ENCODE results near the gene LPIN3. TPM values are rescaled to one million over a fixed set of nuclear protein-coding genes. Genes with fewer than 3 reads are reported as not detected.

LPIN3 gene
- total and polyA plus RNA-seq, 2 of the 8 experiments (the other 6 are each of a cell fraction or from before 2014, with no cell fraction given): 3.7 to 3.9 TPM

GRCh38 chr20:41373931-41374920, 33.6 kb downstream of the LPIN3 start:
- Histone ChIP-seq H2BK120ac (replicated peaks; ENCODE audit: low read depth, low read length) (no peak overlapping the region), H3K79me1 (ENCODE audit: low read depth, low read length) (no peaks in the 10 kb centered on the region), H3K56ac (replicated peaks; ENCODE audit: insufficient read length, low read depth, low read length) (no peak overlapping the region), H3K4me3 (ENCODE audit: extremely low read depth in 1 of 4, insufficient read depth in 2 of 4, low read depth in 3 of 4, low read length in 4 of 4) (no peak overlapping the region), H2BK15ac (ENCODE audit: low read length) (no peak overlapping the region), H3K9me3 (ENCODE audit: insufficient read depth in 2 of 2, low read depth in 1 of 2, low read length in 1 of 2) (peaks cover 8 to 9% of the 10 kb centered on the region in 2 experiments; a peak in 3 of 4 replicates), H3K23me2 (ENCODE audit: low read depth, low read length) (no peaks in the 10 kb centered on the region), H2AFZ (ENCODE audit: low read length) (no peak overlapping the region), H3K4me1 (replicated peaks in 1 of 4; ENCODE audit: control insufficient read depth in 3 of 4, insufficient read depth in 4 of 4, low read length in 3 of 4) (no peaks in the 10 kb centered on the region; a peak in 1 of 7 replicates), H3K27me3 (replicated peaks in 1 of 4; ENCODE audit: control insufficient read depth in 3 of 4, extremely low read depth in 1 of 4, insufficient read depth in 3 of 4, low read length in 3 of 4) (no peaks in the 10 kb centered on the region), H3K27ac (ENCODE audit: low read depth, low read length) (no peak overlapping the region), H2BK5ac (ENCODE audit: low read depth, low read length) (no peak overlapping the region), H2AK5ac (ENCODE audit: low read depth, low read length) (no peak overlapping the region), H3K79me2 (ENCODE audit: control insufficient read depth in 1 of 2, insufficient read depth in 2 of 2, low read length in 2 of 2) (no peaks in the 10 kb centered on the region), H4K20me1 (replicated peaks in 1 of 2; ENCODE audit: control insufficient read depth in 1 of 2, insufficient read depth in 2 of 2, low read length in 2 of 2) (no peaks in the 10 kb centered on the region), H3K4me2 (ENCODE audit: insufficient read depth in 1 of 2, low read depth in 2 of 2, low read length in 2 of 2) (no peak overlapping the region), H2BK12ac (ENCODE audit: low read depth, low read length) (no peak overlapping the region), H2BK20ac (ENCODE audit: low read length) (no peak overlapping the region), H3K18ac (ENCODE audit: extremely low read depth, low read length) (no peak overlapping the region), H4K5ac (ENCODE audit: insufficient read length, low read depth, low read length) (no peak overlapping the region), H3K9ac (replicated peaks in 1 of 4; ENCODE audit: extremely low read depth in 1 of 4, low read depth in 3 of 4, low read length in 3 of 4) (no peak overlapping the region), H3K14ac (ENCODE audit: insufficient read length) (no peak overlapping the region), H3K23ac (ENCODE audit: insufficient read length) (no peak overlapping the region), H3K36me3 (ENCODE audit: control insufficient read depth in 2 of 4, insufficient read depth in 4 of 4, low read length in 3 of 4) (no peaks in the 10 kb centered on the region), H4K8ac (ENCODE audit: extremely low read depth, insufficient read depth, low read length) (no peak overlapping the region), H4K91ac (replicated peaks; ENCODE audit: insufficient read length, low read length) (no peak overlapping the region), H3K4ac (replicated peaks; ENCODE audit: insufficient read length, low read depth, low read length) (no peak overlapping the region)
- FAIRE-seq (no peak), DNase-seq (ENCODE audit: low read depth in 1 of 2, low spot score in 2 of 2) (no peak)
- CTCF ChIA-PET (ENCODE audit: partially characterized antibody): interaction anchor here (0.6 to 2.3 kb wide), 4 partner anchors 22 to 656 kb away, joined by 4 to 6 read pairs (median 5); partner anchors contain the start of gene LPIN3
- WGBS, 2 experiments (ENCODE audit: extremely low coverage in 1 of 2, insufficient coverage in 1 of 2, insufficient read length in 1 of 2, insufficient replicate concordance in 2 of 2, low coverage in 1 of 2, low lambda C conversion rate in 2 of 2, missing lambda C conversion rate in 1 of 2): 77% methylated on average over 9 of the region's 9 CpGs; no CpG with 5 or more reads in 1 of the 2 experiments
- POLR2A ChIA-PET (ENCODE audit: partially characterized antibody): no interaction called here
- TF ChIP-seq ASH2L (IDR thresholded peaks at IDR 0.05; ENCODE audit: low read length): no peak
- no peak for TF ChIP-seq TBP (IDR thresholded peaks at IDR 0.05; ENCODE audit: low read depth, low read length)
- TF ChIP-seq SIX5 (IDR thresholded peaks at IDR 0.05; ENCODE audit: low read depth, low read length): no peak
- no peak for TF ChIP-seq GTF2F1 (IDR thresholded peaks at IDR 0.05; ENCODE audit: borderline replicate concordance, low read depth, low read length)
- no peak for TF ChIP-seq BACH1 (IDR thresholded peaks at IDR 0.05; ENCODE audit: low read length)
- TF ChIP-seq ATF2 (IDR thresholded peaks at IDR 0.05; ENCODE audit: low read length): no peak
- TF ChIP-seq CBX5 (IDR thresholded peaks at IDR 0.05; ENCODE audit: low read depth, low read length): no peak
- no peak for TF ChIP-seq EP300 (IDR thresholded peaks at IDR 0.05; ENCODE audit: borderline replicate concordance in 1 of 2, low read depth in 2 of 2, low read length in 2 of 2)
- TF ChIP-seq RAD21 (IDR thresholded peaks at IDR 0.05 in 1 of 2, conservative IDR thresholded peaks at IDR 0.05 in 1 of 2; ENCODE audit: low read depth in 2 of 2, low read length in 2 of 2): no peak
- TF ChIP-seq JUN (IDR thresholded peaks at IDR 0.05; ENCODE audit: low read depth, low read length): no peak

Measured in H1 (cell line).